Activated CD4-positive, alpha-beta T cell treated with anti-CD3 and anti-CD28 coated beads, Interleukin-2, Interleukin-6, amounts not matched to agents 100 ng/mL and 50 ng/mL, durations not matched to agents 16 hours and 8 hours (primary cell): ENCODE results near the gene NUP62.

Experiments
- DNase-seq: peaks from one replicate; pipeline ENCODE4 v3.0.0-alpha.2; 2020

NUP62 gene

GRCh38 chr19:49924004-49924880, 5.1 kb downstream of the NUP62 start:
- no peak for DNase-seq

DNA sequence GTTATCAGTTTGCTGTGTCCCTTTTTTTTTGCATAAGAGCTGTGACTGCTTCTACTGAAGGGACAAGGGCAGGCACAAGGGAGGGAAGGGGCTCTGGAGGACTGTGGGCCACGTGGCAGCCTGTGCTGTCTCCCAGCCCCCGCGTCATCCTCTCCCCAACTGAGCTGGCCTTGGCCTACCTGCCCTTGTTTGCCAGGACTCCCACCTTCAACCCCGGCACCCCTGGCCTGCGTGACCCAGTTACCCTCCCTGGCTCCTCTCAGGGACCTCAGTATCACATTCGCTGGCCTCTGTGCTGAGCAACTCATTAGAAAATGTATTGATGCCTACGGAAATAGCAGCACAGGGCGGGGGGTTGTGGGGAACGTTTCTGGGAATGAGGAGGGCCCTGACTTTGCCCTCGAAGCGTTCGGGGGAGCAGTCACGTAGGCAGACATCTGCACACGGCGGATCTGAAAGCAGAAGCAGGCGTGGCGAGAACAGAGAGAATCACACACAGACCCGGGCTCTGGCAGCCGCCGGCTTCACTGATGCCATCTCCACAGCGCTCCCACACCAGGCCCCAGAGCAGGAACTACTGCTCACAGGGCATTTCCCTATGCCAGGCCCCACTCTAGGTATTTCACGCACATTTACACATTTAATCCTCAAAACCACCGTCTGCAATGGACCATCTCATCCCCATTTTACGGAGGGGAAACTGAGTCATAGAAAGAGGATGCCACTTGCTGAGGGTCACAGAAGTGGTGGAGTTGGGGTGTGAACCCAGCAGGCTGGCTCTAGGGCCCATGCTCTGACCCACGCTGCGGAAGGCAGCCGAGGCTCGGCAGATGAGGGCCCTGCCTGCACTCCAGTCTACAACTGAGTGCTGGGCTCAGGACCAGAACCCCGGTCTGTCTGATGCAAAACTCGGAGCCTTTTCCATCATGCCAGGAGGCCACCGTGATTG, 6.0 kb downstream of the NUP62 start:
- no peak for DNase-seq

- DNase-seq: peak; percentile 32
Observed at GRCh38 chr19:49921871-49922795, 7.2 kb downstream of the NUP62 start.

DNA sequence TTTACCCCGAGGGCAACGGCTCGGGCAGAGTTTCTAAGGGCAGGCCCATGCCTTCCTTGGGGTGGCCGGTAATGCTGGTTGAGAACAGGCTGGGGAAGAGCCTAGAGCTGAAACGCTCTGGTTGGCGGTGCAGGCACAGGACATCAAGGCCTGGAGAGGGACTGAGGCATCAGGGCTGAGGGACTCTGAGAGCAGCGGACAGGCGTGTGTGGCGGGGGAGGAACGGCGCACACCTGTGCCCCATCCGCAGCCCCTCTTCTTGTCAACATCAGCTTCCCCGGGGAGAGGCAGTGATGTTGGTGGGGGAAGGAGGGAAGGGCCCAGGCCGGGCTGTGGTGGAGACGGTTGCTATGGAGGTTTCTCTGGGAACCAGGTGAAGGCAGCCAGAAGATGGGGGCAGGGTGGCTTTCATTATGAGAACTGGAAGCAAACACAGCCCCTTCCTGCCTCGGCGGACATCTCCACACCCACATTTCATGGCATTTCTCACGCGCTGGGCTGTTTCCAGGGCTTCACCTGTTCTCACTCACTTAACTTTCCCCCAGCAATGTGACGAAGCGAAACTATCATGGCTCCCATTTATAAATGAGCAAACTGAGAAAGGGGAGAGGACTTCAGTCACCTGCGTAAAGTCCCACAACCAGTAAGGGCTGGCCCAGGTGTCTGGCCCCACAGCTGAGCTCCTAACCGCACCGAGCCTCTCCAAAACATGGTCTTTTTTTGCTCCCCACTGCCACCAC, 8.5 kb downstream of the NUP62 start:
- no peak for DNase-seq

DNA sequence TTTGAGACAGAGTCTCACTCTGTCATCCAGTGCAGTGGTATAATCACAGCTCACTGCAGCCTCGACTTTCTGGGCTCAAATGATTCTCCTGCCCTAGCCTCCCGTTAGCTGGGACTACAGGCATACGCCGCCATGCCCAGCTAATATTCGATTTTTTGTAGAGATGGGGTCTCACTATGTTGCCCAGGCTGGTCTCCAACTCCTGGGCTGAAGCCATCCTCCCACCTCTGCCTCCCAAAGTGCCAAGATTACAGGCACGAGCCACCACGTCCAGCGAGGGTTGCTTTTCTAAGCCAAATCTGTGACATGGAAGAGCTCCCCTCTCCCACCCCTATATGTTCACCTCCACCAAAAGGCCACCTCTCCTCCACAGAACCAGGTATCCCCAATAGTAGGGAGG, 11.2 kb downstream of the NUP62 start:
- no peak for DNase-seq

DNA sequence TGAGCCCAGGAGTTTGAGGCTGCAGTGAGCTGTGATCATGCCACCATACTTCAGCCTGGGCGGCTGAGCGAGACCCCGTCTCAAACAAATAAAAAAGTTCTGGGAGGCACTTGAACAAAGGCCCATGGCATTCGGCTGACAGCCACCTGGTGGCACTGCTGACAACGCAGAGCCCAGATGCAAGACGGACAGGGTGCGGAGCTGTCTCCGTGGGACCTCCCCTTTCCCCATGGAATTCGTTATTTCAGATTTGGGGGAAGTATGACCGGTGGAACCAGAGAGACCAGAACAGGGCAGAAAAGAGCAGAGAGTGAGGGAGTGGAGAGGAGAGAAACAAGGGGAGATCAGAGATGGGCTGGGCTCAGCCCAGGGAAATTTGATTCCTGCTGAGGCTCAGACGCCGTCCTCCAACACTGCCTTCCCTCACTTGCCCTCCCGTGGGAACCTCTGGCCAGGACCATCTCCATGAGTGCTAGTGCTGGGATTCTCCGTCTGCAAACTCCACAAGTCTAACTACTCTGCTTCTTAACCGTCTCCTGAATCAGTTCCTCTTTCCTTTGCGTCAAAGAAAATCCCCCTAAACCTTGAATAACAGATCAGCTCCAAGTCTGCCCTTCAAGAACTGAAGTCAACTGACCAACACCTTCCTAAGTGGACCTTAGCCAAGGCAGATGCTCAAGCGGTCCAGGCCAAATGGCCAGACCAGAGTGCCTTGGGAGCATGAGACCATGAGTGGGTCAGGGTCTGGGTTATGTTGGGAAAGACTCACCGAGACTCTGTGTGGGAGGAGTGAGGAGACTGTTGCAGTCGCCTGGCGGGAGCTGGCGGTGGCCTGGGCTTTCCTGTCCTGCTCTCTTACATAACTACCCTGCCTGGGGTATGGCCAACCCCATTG, 12.2 kb downstream of the NUP62 start:
- no peak for DNase-seq

- DNase-seq: no peak
Observed at GRCh38 chr19:49915271-49915670, 14.0 kb downstream of the NUP62 start.

- DNase-seq: no peak
Observed at GRCh38 chr19:49913720-49914119, 15.6 kb downstream of the NUP62 start.

DNA sequence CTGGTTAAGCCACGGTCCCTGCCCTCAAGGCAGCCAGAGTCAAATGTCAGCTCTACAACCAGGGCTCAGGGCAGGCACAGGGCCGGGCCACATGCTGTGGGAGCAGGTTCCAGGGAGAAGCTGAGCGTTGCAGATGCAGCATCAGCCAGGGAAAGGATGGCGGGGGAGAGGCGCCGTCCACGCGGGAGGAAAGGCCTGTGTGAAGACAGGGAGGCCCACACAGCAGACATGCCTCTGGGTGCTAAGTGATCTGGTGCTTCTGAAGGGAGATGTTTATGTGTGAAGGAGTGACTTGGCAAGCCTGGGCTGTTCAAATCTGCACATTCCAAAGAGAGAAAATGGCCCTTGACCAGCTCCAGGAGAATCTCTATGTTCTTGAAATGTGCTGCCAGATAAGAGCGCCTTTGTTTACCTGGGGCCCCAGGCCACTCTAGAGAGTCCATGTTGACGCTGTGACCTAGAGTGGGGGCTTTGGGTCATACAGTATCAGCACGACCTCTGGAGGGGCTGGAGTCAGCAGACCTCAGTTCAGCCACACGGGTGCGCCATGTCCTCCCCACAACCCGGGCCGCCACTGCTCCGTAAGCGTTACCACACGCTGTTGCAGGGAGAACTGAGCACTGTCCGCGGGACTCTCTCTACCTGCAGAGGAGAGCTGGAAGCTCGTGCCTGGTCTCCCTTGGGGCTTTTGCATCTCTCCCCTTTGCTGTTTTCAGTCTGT, 16.2 kb downstream of the NUP62 start:
- no peak for DNase-seq

DNA sequence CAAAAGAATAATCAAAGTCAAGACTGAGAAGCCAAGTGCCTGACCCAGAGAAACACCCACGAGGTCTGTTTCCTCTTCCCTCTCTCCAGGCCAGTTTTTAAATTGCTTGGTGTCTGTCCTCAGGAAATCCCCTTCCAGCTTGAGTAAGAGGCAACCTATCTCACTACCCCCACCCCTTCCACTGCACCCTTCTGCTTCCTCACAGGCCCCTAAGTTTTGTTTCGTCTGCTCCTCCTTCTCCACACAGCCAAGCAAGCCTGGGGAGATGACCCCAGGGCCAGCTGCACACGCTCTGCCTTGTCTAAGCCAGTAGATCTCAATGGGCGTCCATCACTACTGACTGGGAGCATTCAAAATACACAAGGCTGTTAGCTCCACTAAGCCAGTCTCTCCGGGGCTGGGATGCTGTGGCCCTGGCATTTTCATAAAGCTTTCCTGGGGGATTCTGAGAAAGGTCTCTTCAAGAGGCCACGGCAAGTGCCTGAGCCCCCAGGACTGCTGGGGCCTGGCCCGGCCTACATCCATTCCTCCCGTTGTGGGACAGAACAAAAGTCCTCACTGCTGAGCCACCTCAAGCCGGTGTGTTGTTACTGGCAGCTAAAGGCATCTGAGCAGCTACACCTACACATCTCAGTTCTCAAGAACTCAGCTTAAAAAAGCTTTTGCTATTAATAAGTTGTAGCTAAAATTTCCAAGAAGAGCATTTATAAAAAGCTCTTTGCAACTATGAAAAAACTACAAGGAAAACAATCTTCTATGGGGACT, 17.7 kb downstream of the NUP62 start:
- peak; percentile 55 for DNase-seq

DNA sequence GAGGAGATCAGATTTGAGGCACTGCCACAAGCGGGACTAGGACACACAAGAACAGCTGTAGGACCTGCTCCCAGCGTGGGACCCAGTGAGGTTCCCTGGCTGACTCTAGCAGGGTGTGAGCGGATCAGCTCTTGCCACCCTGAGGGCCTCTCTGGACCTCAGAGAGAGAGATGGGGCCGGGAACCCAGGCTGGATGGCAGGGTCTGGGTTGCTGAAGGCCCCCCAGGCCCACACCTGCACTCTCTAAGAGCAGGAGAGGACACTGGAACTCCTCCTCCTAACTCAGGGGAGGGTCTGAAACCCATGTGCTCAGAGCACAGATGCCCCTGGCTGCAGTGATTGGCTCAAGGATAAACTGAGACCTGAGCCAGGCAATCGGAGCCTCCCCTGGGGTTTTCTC, 19.1 kb downstream of the NUP62 start:
- no peak for DNase-seq

DNA sequence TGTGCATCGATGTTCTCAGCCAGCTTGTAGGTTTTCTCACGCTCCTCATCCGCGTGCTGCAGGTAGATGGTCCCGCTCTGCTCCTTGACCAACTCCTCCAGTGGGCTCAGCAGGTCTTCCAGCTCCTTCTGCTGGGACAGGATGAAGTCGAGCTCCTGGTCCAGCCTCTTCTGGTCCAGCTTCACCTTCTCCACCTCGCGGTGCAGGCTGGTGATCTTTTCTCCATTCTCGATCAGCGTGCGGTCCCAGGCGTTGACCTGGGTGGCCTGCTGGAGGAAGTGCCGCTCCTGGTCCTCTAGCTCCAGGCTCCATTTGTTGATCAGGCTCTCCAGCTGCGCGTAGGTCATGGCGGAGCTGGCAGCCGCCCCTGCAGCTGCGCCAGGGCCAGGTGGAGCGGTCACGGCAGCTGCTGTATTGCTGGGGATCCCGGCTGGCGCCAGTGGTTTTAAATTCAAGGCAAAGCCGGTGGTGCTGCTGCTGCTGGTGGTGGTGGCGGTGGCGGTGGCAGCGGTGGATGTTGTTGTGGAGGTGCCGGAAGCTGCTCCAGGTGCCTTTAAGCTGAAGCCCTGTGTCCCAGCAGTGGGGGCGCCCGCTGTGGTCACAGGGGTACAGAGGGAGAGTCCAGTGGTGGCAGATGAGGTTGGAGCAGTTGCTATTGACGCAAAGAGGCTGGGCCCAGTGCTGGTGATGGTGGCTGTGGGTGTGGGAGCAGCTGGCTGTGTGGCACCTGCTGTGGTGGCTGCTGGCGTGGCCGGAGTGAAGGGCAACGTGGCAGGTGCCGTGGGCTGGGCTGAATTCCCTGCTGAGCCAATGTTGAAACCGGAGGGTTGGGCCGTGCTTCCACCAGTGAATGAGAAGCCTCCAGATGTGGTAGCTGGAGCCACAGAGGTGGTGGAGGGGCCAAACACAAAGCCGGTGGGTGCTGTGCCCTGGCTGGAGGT, 20.6 kb downstream of the NUP62 start:
- no peak for DNase-seq

DNA sequence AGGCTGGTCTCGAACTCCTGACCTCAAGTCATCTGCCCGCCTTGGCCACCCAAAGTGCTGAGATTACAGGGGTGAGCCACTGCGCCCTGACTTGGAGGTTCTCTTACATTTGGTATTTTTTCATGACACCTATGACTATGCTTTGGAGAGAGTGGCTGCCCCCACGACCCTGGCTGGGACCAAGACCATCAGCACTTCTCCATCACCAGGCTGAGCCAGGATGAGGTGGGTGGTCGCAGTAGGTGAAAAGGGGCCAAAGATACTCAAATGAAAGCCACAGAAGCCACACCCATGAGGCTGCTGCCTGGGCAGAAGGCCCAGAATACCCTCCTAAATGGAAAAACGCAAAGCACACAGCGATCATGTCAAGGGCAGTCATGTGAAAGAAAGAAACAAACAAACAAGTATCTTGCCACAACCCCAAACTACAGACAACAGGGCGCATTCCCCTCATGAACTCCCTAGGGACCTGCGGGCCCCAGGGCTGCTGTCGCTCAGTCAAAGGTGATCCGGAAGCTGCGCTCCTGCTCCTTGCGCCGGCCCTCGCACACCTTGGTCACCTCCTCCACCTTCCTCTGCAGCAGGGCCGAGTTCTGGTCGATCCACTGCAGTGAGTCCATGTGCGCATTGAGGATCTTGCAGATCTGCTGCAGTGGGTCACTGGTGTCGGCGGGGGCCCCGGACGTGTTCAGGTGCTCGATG, 21.4 kb downstream of the NUP62 start:
- DNase-seq: no peak

DNA sequence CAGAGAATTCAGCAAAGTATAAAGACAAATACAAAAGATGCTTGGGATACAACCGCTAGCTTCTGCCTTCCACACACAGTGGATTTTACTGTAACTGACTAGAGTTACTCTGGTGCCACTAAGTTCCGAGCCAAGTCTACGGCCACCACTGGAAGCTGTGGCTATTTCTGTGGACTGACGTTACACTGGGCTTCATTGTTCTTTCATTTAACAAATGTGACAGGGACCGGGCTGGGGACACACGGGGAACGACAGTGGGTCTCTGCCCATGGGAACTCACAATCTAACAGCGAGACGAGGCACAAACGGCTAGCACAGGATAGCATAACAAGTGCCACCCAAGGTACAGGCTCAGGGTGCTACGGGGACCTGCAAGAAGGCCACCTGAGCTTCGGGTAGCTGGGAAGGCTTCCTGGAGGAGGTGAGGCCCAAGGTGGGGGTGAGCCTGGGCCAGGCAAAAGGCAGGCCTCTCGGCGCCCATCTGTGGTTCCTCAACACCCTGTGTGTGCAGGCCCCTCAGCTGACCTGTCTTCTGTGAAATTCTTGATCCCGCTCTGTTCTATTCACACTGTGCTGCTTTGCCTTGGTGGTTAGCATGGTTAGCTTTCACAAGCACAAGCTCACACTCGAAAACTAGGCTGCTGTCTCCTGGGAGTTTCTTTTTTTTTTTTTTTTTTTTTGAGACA, 22.3 kb downstream of the NUP62 start:
- DNase-seq: no peak

GRCh38 chr19:49904136-49904535, 25.2 kb downstream of the NUP62 start:
- no peak for DNase-seq

DNA sequence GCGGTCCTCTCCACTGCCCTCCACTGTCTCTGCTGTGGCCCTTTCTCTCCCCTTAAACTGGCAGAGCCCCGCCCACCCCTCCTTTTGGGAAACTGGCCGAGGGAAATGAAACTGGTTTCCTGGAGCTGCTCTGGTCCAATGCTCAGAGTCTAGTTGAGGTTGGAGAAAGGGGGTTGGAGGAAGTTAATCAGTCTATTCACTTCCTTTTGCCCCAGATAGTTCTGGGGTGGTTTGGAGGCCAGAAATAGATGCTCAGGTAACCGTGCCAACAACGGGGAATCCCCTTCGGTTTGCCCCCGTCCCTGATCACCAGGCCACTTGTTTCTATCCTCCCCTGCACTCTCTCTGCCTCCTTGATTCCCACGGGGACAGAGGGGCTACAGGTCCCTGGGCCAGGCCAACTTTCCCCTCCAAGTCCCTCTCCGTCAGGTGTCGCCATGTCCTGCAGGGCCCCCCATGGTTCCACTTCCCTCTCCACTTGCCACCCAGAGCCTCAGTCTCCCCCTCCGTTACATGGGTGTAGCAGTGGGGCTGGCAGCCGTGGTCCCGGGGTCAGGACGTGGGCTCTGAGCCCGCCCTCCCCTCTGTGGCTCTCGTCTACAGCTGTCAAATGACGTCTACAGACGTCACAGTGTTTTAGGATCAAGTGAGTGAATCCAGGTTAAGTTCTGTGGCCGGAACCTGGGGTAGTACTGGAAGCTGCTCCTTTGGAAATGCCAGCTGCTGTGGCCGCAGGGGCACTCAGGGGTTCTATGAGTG, 32.3 kb downstream of the NUP62 start, which contains the start of gene IL4I1:
TSS of gene IL4I1 (minus strand) at position 25 of the 759 bp plus-strand sequence. CDS start 727 bp downstream, outside the sequence.
- DNase-seq: peak; percentile 81
